ENCODE measurements around the gene FRAS1. TPM values are rescaled to one million over a fixed set of nuclear protein-coding genes. Genes with fewer than 3 reads are reported as not detected.
"Not testable (repeated sequence)": the region's sequence is repeated elsewhere in the genome, so short reads cannot be mapped to it uniquely, and the experiment has no call there.

The FRAS1 gene
- total RNA-seq, 1 donor from 2014 or later, result not detected

- Mint-ChIP-seq H3K4me1 (peaks cover 5% of the 10 kb centered on the region), H3K36me3 (ENCODE audit: low read depth) (no peaks in the 10 kb centered on the region), H3K9me3 (no peaks in the 10 kb centered on the region), H3K27ac (no peak overlapping the region), H3K4me3 (no peak overlapping the region), H3K27me3 (peaks cover 8% of the 10 kb centered on the region)
- no peak for DNase-seq
- POLR2A ChIA-PET, result no interaction called here
- CTCF ChIA-PET, result no interaction called here
- intact Hi-C loops (cut with micrococcal nuclease), result no loop called here
- TF ChIP-seq, protein P1, sequence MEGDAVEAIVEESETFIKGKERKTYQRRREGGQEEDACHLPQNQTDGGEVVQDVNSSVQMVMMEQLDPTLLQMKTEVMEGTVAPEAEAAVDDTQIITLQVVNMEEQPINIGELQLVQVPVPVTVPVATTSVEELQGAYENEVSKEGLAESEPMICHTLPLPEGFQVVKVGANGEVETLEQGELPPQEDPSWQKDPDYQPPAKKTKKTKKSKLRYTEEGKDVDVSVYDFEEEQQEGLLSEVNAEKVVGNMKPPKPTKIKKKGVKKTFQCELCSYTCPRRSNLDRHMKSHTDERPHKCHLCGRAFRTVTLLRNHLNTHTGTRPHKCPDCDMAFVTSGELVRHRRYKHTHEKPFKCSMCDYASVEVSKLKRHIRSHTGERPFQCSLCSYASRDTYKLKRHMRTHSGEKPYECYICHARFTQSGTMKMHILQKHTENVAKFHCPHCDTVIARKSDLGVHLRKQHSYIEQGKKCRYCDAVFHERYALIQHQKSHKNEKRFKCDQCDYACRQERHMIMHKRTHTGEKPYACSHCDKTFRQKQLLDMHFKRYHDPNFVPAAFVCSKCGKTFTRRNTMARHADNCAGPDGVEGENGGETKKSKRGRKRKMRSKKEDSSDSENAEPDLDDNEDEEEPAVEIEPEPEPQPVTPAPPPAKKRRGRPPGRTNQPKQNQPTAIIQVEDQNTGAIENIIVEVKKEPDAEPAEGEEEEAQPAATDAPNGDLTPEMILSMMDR (IDR thresholded peaks at IDR 0.05), result no peak
- no peak for ATAC-seq (ENCODE audit: low read depth)
These were observed 488.4 kb downstream of the FRAS1 start for GRCh38 chr4:78545275-78546246.

DNA sequence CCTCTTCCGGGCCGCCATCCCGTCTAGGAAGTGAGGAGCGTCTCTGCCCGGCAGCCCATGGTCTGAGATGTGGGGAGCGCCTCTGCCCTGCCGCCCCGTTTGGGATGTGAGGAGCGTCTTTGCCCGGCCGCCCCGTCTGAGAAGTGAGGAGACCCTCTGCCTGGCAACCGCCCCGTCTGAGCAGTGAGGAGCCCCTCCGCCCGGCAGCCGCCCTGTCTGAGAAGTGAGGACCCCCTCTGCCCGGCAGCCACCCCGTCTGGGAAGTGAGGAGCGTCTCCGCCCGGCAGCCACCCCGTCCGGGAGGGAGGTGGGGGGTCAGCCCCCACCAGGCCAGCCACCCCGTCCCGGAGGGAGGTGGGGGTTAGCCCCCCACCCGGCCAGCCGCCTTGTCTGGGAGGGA, 490.8 kb downstream of the FRAS1 start:
- CTCF ChIA-PET; H3K36me3 Mint-ChIP-seq (ENCODE audit: low read depth); H3K9me3 Mint-ChIP-seq; H3K4me3 Mint-ChIP-seq; DNase-seq; intact Hi-C loops (cut with micrococcal nuclease); ATAC-seq (ENCODE audit: low read depth); POLR2A ChIA-PET; H3K27ac Mint-ChIP-seq: not testable (repeated sequence)
- H3K4me1 Mint-ChIP-seq, result peaks cover 16% of the 10 kb centered on the region
- H3K27me3 Mint-ChIP-seq, result peaks cover 20% of the 10 kb centered on the region

- Mint-ChIP-seq H3K4me1 (peaks cover 16% of the 10 kb centered on the region), H3K27me3 (peaks cover 22% of the 10 kb centered on the region)
- H3K4me3 Mint-ChIP-seq; H3K27ac Mint-ChIP-seq; DNase-seq; H3K36me3 Mint-ChIP-seq (ENCODE audit: low read depth); H3K9me3 Mint-ChIP-seq; CTCF ChIA-PET; ATAC-seq (ENCODE audit: low read depth); intact Hi-C loops (cut with micrococcal nuclease); POLR2A ChIA-PET: not testable (repeated sequence)
These were observed 491.8 kb downstream of the FRAS1 start for GRCh38 chr4:78548889-78549288.

DNA sequence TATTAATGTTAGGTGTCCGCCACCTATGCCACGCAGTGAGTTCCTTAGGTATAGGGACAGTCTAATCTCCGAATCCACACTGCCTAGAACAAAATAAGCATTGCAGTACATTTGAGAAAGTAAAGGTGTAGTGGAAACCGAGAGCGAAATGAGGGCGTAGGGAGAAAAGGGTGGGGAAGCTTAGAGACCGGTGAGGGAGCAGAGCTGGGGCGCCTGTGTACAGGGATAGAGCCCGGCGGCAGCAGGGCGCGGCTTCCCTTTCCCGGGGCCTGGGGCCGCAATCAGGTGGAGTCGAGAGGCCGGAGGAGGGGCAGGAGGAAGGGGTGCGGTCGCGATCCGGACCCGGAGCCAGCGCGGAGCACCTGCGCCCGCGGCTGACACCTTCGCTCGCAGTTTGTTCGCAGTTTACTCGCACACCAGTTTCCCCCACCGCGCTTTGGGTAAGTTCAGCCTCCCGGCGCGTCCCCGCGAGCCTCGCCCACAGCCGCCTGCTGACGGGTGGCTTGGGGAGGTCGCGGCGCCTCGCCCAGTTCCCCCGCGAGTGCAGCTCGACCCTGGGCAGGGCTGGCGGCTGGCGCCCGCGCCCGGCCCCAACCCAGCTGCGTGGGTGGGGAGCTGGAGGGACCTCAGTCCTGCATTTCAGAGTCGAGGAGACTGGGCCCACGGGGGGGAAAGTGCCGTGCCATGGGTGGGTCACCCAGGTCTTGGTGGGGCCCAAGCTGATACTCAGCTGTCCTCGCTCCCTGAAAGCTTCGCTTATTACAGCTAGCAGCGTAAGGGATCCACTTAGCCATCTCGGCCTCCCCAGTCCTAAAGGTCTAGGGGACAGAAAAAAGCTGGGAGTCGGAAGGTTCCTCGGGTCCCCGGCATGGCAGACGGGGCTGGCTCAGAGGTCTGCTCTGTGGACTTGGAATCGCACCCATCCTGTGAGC, 494.6 kb downstream of the FRAS1 start, which contains the start of gene ANXA3:
Gene ANXA3 (plus strand): TSS at position 351 of the 932 bp plus-strand sequence. CDS start 2,704 bp downstream, outside the sequence.
- intact Hi-C loops (cut with micrococcal nuclease), result no loop called here
- H3K27me3 Mint-ChIP-seq, result peaks cover 22% of the 10 kb centered on the region
- ChIA-PET POLR2A (no interaction called here), CTCF (no interaction called here)
- TF ChIP-seq, protein P1 (IDR thresholded peaks at IDR 0.05), result no peak
- H3K27ac Mint-ChIP-seq, result no peak within 1 kb of the TSS
- ATAC-seq (ENCODE audit: low read depth), result peak; percentile 49
- H3K36me3 Mint-ChIP-seq (ENCODE audit: low read depth), result no peaks in the 10 kb centered on the region
- no peaks in the 10 kb centered on the region for H3K9me3 Mint-ChIP-seq
- peak; percentile 40 for DNase-seq
- peak within 1 kb of the TSS; percentile 82 for H3K4me3 Mint-ChIP-seq
- peaks cover 16% of the 10 kb centered on the region for H3K4me1 Mint-ChIP-seq

DNA sequence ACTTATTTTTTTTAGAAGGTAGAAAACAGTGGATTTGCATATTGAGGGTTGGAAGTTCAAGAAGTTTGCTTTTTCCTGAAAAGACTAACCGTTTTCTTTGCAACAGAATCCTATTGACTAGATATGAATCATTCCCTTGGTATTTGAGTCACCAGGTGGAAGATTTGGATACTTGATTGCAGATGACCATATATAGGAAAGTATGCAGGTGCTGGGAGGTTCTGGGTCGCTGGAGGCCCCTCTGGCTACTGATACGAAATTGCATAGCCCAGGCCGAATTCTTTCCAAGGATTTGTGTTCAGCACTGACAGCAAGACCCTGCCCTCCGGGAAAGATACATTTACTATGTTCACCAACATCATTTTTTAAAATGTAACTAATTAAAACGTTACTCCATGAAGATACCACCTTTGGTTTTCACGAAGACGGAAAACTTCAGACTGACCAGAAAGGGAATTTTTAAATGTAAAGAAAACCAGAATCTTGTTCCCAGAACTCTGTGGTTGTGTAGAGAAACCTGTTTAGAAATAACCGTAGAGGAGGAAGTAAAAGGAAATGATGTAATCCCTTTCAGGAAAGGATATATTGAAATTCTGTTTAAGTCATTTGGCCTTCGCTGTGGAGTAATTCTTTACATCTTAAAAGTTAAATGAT, 495.4 kb downstream of the FRAS1 start:
- CTCF ChIA-PET, result no interaction called here
- ATAC-seq (ENCODE audit: low read depth), result no peak
- peaks cover 16% of the 10 kb centered on the region for H3K4me1 Mint-ChIP-seq
- DNase-seq, result no peak
- peaks cover 22% of the 10 kb centered on the region for H3K27me3 Mint-ChIP-seq
- TF ChIP-seq, protein P1 (IDR thresholded peaks at IDR 0.05), result no peak
- H3K4me3 Mint-ChIP-seq, result peak overlapping the region; percentile 38
- no peak overlapping the region for H3K27ac Mint-ChIP-seq
- no peaks in the 10 kb centered on the region for H3K36me3 Mint-ChIP-seq (ENCODE audit: low read depth)
- POLR2A ChIA-PET, result no interaction called here
- intact Hi-C loops (cut with micrococcal nuclease), result no loop called here
- H3K9me3 Mint-ChIP-seq, result no peaks in the 10 kb centered on the region

All from activated B cell treated with CpG ODN at 0.5 μM for 24 hours (primary cell).